ENCODE data around the gene NUP210L. TPM values are rescaled to one million over a fixed set of nuclear protein-coding genes. Genes with fewer than 3 reads are reported as not detected.

Gene NUP210L
- under 0.01 TPM in 2 replicates for total RNA-seq

DNA sequence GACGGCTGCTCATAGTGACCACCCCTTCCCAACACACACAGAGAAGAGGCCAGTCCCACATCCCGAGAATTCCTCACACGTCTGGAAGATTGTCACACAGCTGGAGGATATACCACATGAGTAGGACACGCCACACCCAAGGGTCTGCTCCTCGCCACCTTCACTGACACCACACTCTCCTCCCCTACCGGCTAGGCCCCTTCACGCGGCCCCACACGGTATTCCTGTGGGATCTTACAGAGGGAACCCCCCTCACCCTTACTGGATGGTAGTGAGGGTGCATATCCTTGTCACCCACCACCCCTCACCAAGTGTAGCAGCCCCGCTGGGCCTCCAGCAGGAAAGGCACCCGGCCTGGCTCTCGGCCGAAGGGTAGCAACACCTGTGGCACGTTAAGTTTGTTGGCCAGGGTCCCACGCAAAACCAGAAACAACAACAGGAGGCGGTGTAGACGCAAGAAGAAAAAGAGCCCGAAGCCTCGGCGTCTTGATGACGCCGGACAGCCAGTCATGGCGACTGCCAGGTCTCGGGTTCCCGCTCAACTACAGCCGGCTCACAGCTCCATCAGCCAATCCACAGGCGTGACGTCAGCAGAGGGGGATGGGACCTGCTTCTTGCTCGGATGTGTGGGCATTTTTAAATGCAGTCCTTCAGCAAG, at the start of gene NUP210L:
TSS of gene NUP210L (minus strand) at position 540 of the 658 bp plus-strand sequence.

DNA sequence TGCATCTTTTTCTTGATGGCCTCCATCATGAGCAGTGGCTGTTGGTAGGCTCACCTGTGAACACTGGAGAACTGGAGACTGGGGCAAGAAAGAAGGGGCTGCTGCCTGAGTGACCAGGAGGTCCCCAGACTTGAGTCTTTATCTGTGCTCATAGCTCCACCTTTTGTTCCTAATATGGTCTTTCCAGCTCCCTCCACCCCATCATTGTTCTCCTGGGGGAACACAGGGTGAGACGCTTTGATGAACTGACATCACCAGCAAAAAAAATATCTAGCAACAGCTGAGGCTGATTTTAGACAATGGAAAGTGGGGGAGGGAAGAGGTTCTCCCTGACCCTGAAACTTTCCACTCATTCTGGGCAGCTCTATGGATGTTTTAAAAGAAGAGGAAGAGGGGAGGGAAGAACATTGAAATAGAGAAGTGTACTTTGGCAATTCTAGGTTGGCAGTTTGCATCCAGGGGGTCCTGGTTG, 37.2 kb upstream of the NUP210L start, which contains the start of gene TPM3:
TSS of gene TPM3 (minus strand) at position 111 of the 472 bp plus-strand sequence. CDS start at position 29, 82 bp downstream.

DNA sequence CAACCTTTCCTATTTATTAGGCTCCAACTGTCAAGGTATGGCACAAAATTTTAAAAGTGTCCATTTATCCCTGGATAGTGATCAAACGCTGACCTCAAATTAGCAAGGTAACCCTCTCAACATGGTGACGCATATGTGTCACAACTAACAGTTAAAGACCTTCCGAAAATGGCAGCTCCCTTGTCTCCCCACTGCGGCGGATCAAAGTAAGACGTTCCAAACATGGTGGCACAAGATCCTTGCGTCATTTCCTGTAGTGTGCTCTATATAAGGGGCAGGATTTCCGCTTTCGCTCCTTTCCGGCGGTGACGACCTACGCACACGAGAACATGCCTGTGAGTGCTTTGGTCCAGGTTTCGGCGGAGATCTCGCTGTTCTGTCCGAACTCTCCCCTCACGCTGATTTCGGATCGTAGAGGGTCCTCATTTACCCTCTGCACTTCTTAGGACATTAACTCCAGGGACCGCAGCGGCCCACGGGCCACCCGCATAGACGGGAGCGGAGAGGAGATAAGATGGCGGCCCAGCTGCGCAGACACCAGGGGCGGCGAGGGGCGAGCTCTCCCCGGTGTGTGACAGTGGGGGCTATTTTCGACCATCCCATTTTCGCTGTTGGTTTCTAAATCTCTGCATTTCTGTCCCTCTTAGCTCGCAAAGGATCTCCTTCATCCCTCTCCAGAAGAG, 164.3 kb downstream of the NUP210L start, which contains the start of gene RPS27:
TSS of gene RPS27 (plus strand) at position 295 of the 683 bp plus-strand sequence. CDS start at position 330, 35 bp downstream.

DNA sequence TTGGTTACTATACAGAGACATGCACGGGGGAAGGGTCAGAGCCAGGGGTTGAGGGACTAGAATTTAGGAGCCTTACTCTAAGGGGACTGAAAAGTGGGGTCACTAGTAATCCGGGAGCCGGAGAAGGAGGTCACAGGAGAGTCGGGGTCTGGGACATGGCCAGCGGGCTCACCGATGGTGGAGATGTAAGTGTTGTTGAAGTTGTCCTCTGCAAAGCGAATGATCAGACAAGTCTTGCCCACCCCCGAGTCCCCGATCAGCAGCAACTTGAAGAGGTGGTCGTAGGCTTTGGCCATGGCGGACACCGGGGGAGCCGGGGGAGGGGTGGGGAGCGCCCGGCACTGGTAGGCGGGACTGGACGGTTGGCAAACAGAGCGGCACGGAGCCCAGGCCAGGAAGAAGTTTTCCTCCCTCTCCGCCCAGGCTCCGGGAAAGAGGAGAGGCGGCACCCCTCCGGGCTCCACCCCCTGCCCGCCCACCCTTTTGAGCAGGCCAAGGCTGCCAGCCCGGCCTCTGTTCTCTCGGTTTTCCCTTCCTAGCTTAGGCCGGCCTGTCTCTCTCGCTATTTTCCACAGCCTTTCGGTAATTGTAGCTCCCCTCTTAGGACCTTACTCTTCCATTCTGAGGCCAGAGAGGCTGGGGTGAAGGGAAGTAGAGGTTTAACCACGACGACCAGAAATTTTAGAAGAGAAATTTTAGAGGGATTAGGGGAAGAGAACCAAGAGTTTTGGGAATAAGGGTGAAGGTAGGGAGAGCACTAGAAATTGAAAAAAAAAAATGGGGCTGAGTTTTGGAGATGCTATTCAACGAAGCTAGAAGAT, 168.7 kb downstream of the NUP210L start, which contains the start of gene RAB13:
TSS of gene RAB13 (minus strand) at position 399 of the 821 bp plus-strand sequence. CDS start at position 296, 103 bp downstream.

DNA sequence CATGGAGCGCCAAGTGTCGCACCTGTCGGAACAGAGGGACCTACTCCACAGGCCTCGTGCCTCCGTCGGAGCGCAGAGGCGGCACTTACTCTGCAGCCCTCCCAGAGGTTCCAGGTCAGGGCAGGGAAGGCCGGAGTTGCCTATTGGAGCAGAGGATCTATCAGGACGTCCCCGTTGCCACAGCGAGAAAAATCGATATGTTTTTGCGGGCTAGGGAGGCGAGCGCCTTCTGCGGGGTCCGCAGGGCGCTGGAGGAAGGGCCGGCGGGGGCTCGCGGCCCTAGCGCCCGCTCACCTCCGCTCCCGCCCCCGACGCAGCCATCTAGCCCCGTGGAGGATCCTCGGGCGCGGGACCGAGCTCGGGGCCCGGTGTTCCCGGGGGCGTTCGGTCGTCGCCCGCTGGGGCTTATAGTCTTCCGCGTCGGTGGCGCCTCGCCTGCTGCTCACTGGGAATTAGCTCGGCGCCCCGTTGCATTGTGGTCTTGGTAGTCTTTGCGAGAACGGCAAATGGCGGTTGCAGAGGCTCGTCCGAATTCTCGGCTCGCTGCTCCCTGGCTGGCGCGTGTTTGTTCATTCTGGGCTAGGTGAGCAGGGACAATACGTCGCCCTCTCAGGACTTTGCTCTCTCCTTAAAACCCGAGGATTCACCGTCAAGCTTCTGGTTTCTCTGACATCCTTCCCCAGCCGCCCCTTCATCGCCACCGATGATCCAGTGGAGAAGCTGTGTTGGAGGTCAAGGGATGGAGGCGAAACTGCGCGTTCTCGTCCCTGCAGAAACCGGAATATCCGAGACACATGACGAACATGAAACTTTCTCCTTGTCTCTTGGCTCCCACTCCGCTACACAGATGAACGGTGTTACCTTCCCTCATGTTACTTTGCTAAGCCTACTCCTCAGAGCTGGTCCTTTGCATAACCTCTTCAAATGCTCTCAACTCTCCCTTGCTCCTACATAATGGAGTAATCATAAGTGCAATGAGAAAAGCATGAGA, 177.3 kb downstream of the NUP210L start, which contains the start of gene JTB:
TSS of gene JTB (minus strand) at position 425 of the 991 bp plus-strand sequence. CDS start at position 3, 422 bp downstream.

DNA sequence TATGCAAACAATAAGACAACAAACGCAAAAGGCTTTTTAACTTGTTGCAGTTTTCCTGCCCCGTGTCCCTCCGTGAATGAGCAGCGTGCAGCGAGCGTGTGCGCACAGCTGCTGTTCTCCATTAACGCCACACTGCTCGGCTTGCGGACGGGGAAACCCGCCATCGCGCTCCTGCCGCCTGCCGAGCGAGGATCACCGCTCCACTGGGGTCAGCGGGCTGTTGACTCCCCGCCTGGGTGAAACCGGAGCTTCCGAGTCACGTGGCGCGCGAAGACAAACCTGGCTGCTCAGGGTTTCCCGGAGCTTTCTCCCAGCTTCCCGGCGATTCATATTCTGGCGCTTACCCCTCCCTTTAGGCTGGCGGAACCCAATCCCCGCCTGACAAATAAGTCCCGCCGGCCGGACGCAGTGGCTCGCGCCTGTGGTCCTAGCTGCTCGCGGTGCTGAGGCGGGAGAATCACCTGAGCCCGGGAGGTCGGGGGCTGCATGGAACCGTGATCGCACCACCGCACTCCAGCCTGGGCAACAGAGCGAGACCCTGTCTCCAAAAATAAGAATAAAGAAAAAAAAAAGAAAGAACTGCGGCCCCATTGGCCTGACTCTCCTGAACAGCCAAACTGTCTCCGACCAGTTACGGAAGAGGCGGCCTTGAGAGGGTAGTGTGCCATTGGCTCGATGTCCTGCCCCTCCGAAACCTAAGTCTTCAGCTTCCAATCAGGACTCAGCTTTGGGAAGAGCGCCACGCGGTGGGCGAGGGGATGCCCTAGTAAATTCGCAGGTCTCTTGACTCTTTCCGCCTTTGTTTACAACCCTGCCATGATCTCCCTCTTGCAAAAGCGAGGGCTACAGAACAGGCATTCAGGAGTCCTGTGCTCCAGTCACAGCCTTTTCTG, 187.5 kb downstream of the NUP210L start, which contains the start of gene CREB3L4:
TSS of gene CREB3L4 (plus strand) at position 796 of the 893 bp plus-strand sequence. CDS start 624 bp downstream, outside the sequence.

DNA sequence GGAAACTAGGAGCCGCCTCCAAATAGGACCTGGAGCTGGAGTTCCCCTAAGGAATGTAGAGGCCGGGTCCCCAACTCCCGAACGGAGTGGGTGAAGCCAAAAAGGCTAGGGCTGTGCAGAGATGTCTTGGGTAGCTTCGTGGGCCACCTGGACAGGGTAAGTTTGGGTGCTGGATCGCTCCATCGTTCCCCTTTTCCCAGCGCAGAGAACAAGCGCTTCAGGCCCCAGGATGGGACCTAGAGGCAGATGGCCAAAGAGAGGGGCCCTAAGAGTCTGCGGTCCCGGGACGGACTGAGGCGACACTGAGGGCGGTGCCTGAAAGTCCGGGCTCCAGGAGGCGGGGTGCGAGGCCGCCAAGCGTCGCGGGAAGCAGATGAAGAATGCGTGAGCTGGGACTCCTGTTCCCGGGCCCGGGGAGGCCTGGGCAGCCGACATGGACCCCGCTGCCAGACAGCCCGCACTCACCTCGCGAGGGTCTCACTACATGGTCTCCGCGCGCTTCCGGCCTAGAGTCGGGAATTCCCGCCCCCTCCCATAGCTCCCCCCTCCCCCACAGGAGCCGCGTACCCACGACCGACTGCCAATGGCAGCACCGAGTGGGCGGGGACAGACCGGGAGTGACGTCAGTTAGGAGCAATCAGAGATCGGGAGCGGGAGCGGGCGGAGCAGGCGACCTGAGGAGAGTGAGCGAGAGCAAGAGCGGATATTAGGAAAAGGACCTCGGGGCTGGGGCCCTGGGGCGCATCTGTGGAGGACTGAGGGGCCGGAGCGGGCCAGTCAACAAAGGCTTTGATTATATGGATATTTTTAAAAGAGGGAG, 191.6 kb downstream of the NUP210L start, which contains the start of gene SLC39A1:
TSS of gene SLC39A1 (minus strand) at position 508 of the 820 bp plus-strand sequence. CDS start 822 bp downstream, outside the sequence.

DNA sequence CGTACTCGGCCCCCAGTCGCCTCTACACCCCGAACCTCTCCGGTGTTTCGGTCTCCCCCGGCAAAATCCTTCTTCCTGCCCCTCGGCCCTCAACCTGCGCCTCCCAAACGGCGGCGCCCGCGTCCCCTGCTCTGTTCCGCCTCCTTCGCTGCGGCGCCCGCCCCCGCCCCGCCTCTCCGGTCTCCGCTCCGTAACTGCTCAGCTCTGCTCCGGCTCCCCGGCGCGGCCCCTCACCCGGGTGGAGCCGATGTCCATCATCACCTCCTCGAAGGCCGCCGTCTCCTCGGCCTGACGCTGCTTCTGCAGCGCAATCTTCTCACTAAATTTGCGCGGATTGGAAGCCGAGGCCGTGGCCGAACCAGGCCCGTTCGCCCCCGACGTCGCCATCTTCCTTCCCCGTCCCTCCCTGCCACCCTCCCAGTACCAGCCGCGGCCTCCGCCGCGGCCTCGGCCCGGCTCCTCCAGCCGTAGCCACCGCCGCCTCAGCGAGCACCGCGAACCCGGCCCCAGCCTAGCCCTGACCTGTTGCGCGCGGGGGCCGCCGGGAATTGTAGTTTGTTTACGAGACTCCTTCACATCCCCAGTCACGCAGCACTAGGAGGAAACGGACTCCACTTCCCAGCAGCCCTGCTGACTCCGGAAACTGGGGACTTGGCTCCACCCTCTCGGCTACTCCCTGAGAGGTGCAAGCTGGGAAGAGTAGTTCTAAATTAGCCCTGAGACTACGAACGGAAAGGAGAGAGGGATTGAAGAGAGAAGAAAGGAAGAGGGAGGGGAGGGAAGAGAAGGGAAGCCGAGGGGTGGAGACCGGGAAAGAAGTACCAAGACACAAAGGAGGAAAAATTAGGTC, 196.5 kb downstream of the NUP210L start, which contains the start of gene CRTC2:
TSS of gene CRTC2 (minus strand) at position 502 of the 850 bp plus-strand sequence. CDS start at position 387, 115 bp downstream.

DNA sequence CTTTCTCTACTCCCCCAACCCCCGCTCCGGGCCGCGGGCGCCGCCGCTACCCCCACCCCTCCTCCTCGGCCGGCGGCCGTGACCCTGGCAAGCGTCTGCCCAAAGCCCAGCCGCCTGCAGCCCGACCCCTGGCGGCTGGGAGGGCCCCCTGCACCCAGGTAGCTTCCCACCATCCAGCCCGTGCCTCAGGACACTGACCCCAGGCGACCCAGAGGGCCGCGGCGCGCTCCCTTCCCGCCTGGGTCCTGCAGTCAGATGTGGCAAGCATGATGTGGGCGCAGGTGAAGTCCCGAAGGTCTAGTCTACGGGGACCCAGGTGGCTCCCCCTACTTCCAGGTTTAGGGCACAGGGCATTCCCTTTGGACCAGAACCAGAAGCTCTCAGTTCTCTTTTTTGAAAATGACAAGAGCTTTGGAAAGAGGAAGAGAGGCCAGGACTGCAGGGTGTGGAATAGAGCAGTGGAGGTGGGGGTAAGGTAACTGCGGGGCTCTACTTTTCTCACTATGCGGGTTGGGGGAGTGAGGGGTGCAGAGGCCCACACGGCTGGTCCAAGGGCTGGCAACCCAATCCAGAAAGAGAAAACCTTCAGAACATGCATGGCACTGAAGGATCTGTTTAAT, 208.1 kb downstream of the NUP210L start, which contains the start of gene DENND4B:
TSS of gene DENND4B (minus strand) at position 97 of the 620 bp plus-strand sequence. CDS start 2,344 bp downstream, outside the sequence.

Small RNA genes lying within 50 kb of the gene (small RNA-seq; reads per million reads assigned to genes)
- 0.68 reads per million, percentile 30 among the genes with 10 or more reads in this experiment for gene MIR190B (ENCODE audit: low replicate concordance)
- not detected for gene MIR5698 (ENCODE audit: low replicate concordance)
- not detected for gene MIR6737 (ENCODE audit: low replicate concordance)
- not detected for gene RNU6-179P (ENCODE audit: low replicate concordance)

Other genes with a start within 250 kb of the NUP210L start
- 7.3 and 11.4 TPM in 2 replicates for gene GATAD2B, start 232.1 kb downstream of the NUP210L start, total RNA-seq
- gene DENND4B, start 208.4 kb downstream of the NUP210L start, total RNA-seq, result 26.9 and 28.2 TPM in 2 replicates
- 7.7 and 8.3 TPM in 2 replicates for gene CRTC2, start 196.5 kb downstream of the NUP210L start, total RNA-seq
- gene SLC39A1, start 191.5 kb downstream of the NUP210L start, total RNA-seq, result 117 and 125 TPM in 2 replicates
- gene CREB3L4, start 187.2 kb downstream of the NUP210L start, total RNA-seq, result 7.2 and 11.6 TPM in 2 replicates
- gene JTB, start 177.4 kb downstream of the NUP210L start, total RNA-seq, result 109 and 147 TPM in 2 replicates
- 30.9 and 105 TPM in 2 replicates for gene RAB13, start 168.7 kb downstream of the NUP210L start, total RNA-seq
- 955 and 1,777 TPM in 2 replicates for gene RPS27, start 164.3 kb downstream of the NUP210L start, total RNA-seq
- 439 and 952 TPM in 2 replicates for gene TPM3, start 37.0 kb upstream of the NUP210L start, total RNA-seq
- gene CFAP141, start 51.3 kb upstream of the NUP210L start, total RNA-seq, result not detected in 2 replicates
- 77.5 and 104 TPM in 2 replicates for gene UBAP2L, start 65.9 kb upstream of the NUP210L start, total RNA-seq
- 110 and 154 TPM in 2 replicates for gene HAX1, start 117.6 kb upstream of the NUP210L start, total RNA-seq
- not detected in 2 replicates for gene AQP10, start 166.0 kb upstream of the NUP210L start, total RNA-seq
- 171 and 205 TPM in 2 replicates for gene ATP8B2, start 170.5 kb upstream of the NUP210L start, total RNA-seq